IMR-90 (cell line): ENCODE data around the gene ELMOD3. TPM values are rescaled to one million over a fixed set of nuclear protein-coding genes. Genes with fewer than 3 reads are reported as not detected.

ENCODE experiments used
- ATAC-seq: fragments of 200-7000 bp; cut with Tn5 transposase; 2 replicates; pipeline ENCODE4 v1.9.1; 2020; ENCODE audit warnings: low read depth, mild to moderate bottlenecking, moderate library complexity
- BruUV-seq: library from RNA; stranded (reverse); fragments of 400-500 nt; replicated peaks from 2 replicates; lab custom pipeline; 2021; lab: Mats Ljungman, UMichigan
- CTCF ChIA-PET: fragments of 300-600 bp; formaldehyde crosslinking; extraction: SDS; loops from one replicate; lab custom pipeline; 2021; ENCODE audit warnings: antibody characterized with exemption; lab: Yijun Ruan, JAX
- POLR2A ChIA-PET: fragments of 300-600 bp; sonication (Branson Sonifier 250); formaldehyde crosslinking; loops from one replicate; lab custom pipeline; 2022; ENCODE audit warnings: antibody characterized with exemption; ENCODE audit not compliant: unreplicated experiment; lab: Charles Lee
- DNase-seq: peaks from one replicate; pipeline ENCODE4 v3.0.0; 2013
- H2AFZ ChIP-seq: replicated peaks from 2 replicates; pipeline ENCODE3; 2013; ENCODE audit warnings: low read length, mild to moderate bottlenecking; ENCODE audit not compliant: poor library complexity
- H2AK5ac ChIP-seq: 2 replicates; pipeline ENCODE4 v1.6.1; 2013; ENCODE audit warnings: low read depth, low read length, inconsistent platforms
- H2AK9ac ChIP-seq: replicated peaks from 2 replicates; pipeline ENCODE3; 2013; ENCODE audit warnings: mild to moderate bottlenecking, low read depth, low read length, moderate library complexity; ENCODE audit not compliant: poor library complexity
- H2BK120ac ChIP-seq: 2 replicates; pipeline ENCODE4 v1.6.1; 2013; ENCODE audit warnings: low read depth, low read length, inconsistent platforms
- H2BK15ac ChIP-seq: 3 replicates; pipeline ENCODE4 v1.6.1; 2013; ENCODE audit warnings: low read depth, low read length, inconsistent platforms
- H2BK20ac ChIP-seq: 2 replicates; pipeline ENCODE4 v1.6.1; 2013; ENCODE audit warnings: low read depth, mild to moderate bottlenecking, inconsistent platforms, low read length, moderate library complexity
- H2BK5ac ChIP-seq: 2 replicates; pipeline ENCODE4 v1.6.1; 2013; ENCODE audit warnings: mild to moderate bottlenecking, low read depth, low read length, inconsistent platforms; ENCODE audit not compliant: poor library complexity, severe bottlenecking
- H3K14ac ChIP-seq: replicated peaks from 2 replicates; pipeline ENCODE4 v1.6.1; 2013; ENCODE audit warnings: low read depth, low read length, inconsistent platforms
- H3K18ac ChIP-seq: 2 replicates; pipeline ENCODE4 v1.6.1; 2013; ENCODE audit warnings: low read depth, low read length, control low read depth
- H3K23ac ChIP-seq: 2 replicates; pipeline ENCODE4 v1.6.1; 2013; ENCODE audit warnings: low read depth, low read length, inconsistent platforms
- H3K27ac ChIP-seq: 2 replicates; pipeline ENCODE4 v1.5.1; 2013; ENCODE audit warnings: mild to moderate bottlenecking, control low read depth, low read length; ENCODE audit not compliant: insufficient read depth
- H3K27me3 ChIP-seq: 2 replicates; pipeline ENCODE4 v1.6.1; 2013; ENCODE audit warnings: low read length; ENCODE audit not compliant: control insufficient read depth, insufficient read depth
- H3K36me3 ChIP-seq: 2 replicates; pipeline ENCODE4 v1.6.1; 2013; ENCODE audit warnings: low read length, mixed read lengths; ENCODE audit not compliant: control insufficient read depth, insufficient read depth
- H3K4ac ChIP-seq: 2 replicates; pipeline ENCODE4 v1.6.1; 2013; ENCODE audit warnings: low read depth, low read length, inconsistent platforms
- H3K4me1 ChIP-seq: 2 replicates; pipeline ENCODE4 v1.6.1; 2013; ENCODE audit warnings: low read length, mixed read lengths; ENCODE audit not compliant: control insufficient read depth, insufficient read depth
- H3K4me2 ChIP-seq: 2 replicates; pipeline ENCODE4 v1.6.1; 2013; ENCODE audit warnings: low read depth, mild to moderate bottlenecking, control low read depth, low read length, moderate library complexity
- H3K4me3 ChIP-seq: 2 replicates; pipeline ENCODE4 v1.5.1; 2013; ENCODE audit warnings: low read depth, mild to moderate bottlenecking, control low read depth, low read length, moderate library complexity; ENCODE audit not compliant: insufficient read depth
- H3K56ac ChIP-seq: 2 replicates; pipeline ENCODE4 v1.6.1; 2013; ENCODE audit warnings: low read length, inconsistent platforms; ENCODE audit not compliant: insufficient read depth; ENCODE audit errors: extremely low read depth
- H3K79me1 ChIP-seq, 2 experiments: 2 replicates each; pipeline ENCODE4 v1.6.1; 2013; ENCODE audit warnings: low read length in 2 of 2, inconsistent platforms in 1 of 2, low read depth in 1 of 2
- H3K9ac ChIP-seq: 2 replicates; pipeline ENCODE4 v1.6.1; 2013; ENCODE audit warnings: low read depth, low read length, control low read depth
- H3K9me1 ChIP-seq: 2 replicates; pipeline ENCODE4 v1.6.1; 2013; ENCODE audit warnings: low read length, inconsistent platforms; ENCODE audit not compliant: insufficient read depth
- H3K9me3 ChIP-seq: 2 replicates; pipeline ENCODE4 v1.6.1; 2013; ENCODE audit warnings: low read length; ENCODE audit not compliant: control insufficient read depth, insufficient read depth
- H4K20me1 ChIP-seq: 2 replicates; pipeline ENCODE4 v1.6.1; 2013; ENCODE audit warnings: low read length, inconsistent platforms; ENCODE audit not compliant: insufficient read depth
- H4K5ac ChIP-seq: 2 replicates; pipeline ENCODE4 v1.6.1; 2013; ENCODE audit warnings: mild to moderate bottlenecking, low read depth, low read length, control low read depth
- H4K8ac ChIP-seq, 2 experiments: 2 replicates each; pipeline ENCODE4 v1.6.1; 2013; ENCODE audit warnings: low read depth in 2 of 2, low read length in 2 of 2, control low read depth in 1 of 2, inconsistent platforms in 1 of 2
- H4K91ac ChIP-seq: 2 replicates; pipeline ENCODE4 v1.6.1; 2013; ENCODE audit warnings: low read depth, low read length, inconsistent platforms; ENCODE audit not compliant: insufficient read depth
- BHLHE40 ChIP-seq: fragments of 150-350 bp; IDR thresholded peaks from 2 replicates; pipeline ENCODE4 v1.6.1; 2016; ENCODE audit warnings: mild to moderate bottlenecking, low read depth, low read length
- CEBPB ChIP-seq: IDR thresholded peaks from 2 replicates; pipeline ENCODE4 v1.6.1; 2012; ENCODE audit warnings: low read depth, low read length, improper control_type of control experiment
- CHD1 ChIP-seq: IDR thresholded peaks from 2 replicates; pipeline ENCODE4 v1.6.1; 2012; ENCODE audit warnings: low read depth, low read length, improper control_type of control experiment
- ELK1 ChIP-seq: fragments of 150-350 bp; IDR thresholded peaks from 2 replicates; pipeline ENCODE4 v1.6.1; 2016; ENCODE audit warnings: low read depth, mild to moderate bottlenecking, low read length, moderate library complexity, borderline replicate concordance
- FOS ChIP-seq: fragments of 150-350 bp; IDR thresholded peaks from 2 replicates; pipeline ENCODE4 v1.6.1; 2016; ENCODE audit warnings: low read depth, low read length
- MAFK ChIP-seq: IDR thresholded peaks from 2 replicates; pipeline ENCODE4 v1.6.1; 2012; ENCODE audit warnings: low read depth, low read length, improper control_type of control experiment
- MAZ ChIP-seq: IDR thresholded peaks from 2 replicates; pipeline ENCODE4 v1.6.1; 2012; ENCODE audit warnings: low read depth, mild to moderate bottlenecking, low read length, improper control_type of control experiment, moderate library complexity, borderline replicate concordance
- MXI1 ChIP-seq: IDR thresholded peaks from 2 replicates; pipeline ENCODE4 v1.6.1; 2012; ENCODE audit warnings: low read depth, mild to moderate bottlenecking, low read length, moderate library complexity, borderline replicate concordance
- NFE2L2 ChIP-seq: fragments of 150-350 bp; IDR thresholded peaks from 2 replicates; pipeline ENCODE4 v1.6.1; 2016; ENCODE audit warnings: low read depth, mild to moderate bottlenecking, low read length
- POLR2A ChIP-seq: IDR thresholded peaks from 2 replicates; pipeline ENCODE4 v1.6.1; 2012; ENCODE audit warnings: mild to moderate bottlenecking, low read depth, low read length
- RAD21 ChIP-seq: IDR thresholded peaks from 2 replicates; pipeline ENCODE4 v1.6.1; 2012; ENCODE audit warnings: low read length, improper control_type of control experiment
- RCOR1 ChIP-seq: IDR thresholded peaks from 2 replicates; pipeline ENCODE4 v1.6.1; 2012; ENCODE audit warnings: mild to moderate bottlenecking, low read length, improper control_type of control experiment; ENCODE audit not compliant: insufficient replicate concordance
- RFX5 ChIP-seq: IDR thresholded peaks from 2 replicates; pipeline ENCODE4 v1.8.0; 2012; ENCODE audit warnings: low read depth, mild to moderate bottlenecking, low read length, moderate library complexity
- SMC3 ChIP-seq: fragments of 150-350 bp; IDR thresholded peaks from 2 replicates; pipeline ENCODE4 v1.6.1; 2016; ENCODE audit warnings: low read depth, mild to moderate bottlenecking, antibody characterized with exemption, low read length, moderate library complexity
- WGBS, 2 experiments: methylation state at CpG; one replicate each; pipeline versions ENCODE4 v1.1.5 to v1.1.7; 2013; ENCODE audit warnings: missing lambda C conversion rate in 2 of 2; ENCODE audit not compliant: insufficient read length in 1 of 2; ENCODE audit errors: extremely low coverage in 2 of 2; 5-methylcytosine and 5-hydroxymethylcytosine counted together
- dilution Hi-C: fragments of 300-500 bp; cut with HindIII; formaldehyde crosslinking; loops from one replicate; pipeline ENCODE4 v1.14.3; 2018; ENCODE audit warnings: low sequenced_read_pairs; ENCODE audit not compliant: unreplicated experiment
- in situ Hi-C: fragments of 300-500 bp; cut with MboI; formaldehyde crosslinking; loops from 3 replicates; pipeline ENCODE4 v1.14.3; 2019; ENCODE audit warnings: low sequenced_read_pairs, inconsistent platforms, mixed read lengths
- intact Hi-C: fragments of 100-400 bp; cut with micrococcal nuclease; formaldehyde crosslinking; loops from 2 replicates; pipeline ENCODE4 v1.10.0; 2022
- polyA plus RNA-seq, 3 experiments: library from polyadenylated mRNA; depleted of rRNA; stranded (reverse); fragments of >200 nt; gene quantifications; 2 replicates each; pipeline ENCODE4 v1.2.3, GENCODE V29; 2012; ENCODE audit warnings: low replicate concordance in 1 of 3
- total RNA-seq: library from RNA; depleted of rRNA; stranded (reverse); fragments of >200 nt; gene quantifications from 2 replicates; pipeline ENCODE4 v1.2.3, GENCODE V29; 2012
- TF ChIP-seq, protein P1 (sequence below): fragments of 150-350 bp; IDR thresholded peaks from 2 replicates; pipeline ENCODE4 v1.6.1; 2017; ENCODE audit warnings: mild to moderate bottlenecking, antibody characterized with exemption, low read length, low read depth
- TF ChIP-seq, protein P2 (sequence below): conservative IDR thresholded peaks from 2 replicates; pipeline ENCODE4 v1.5.1; 2012; ENCODE audit warnings: mild to moderate bottlenecking, low read depth, low read length, improper control_type of control experiment

ELMOD3 gene
- total and polyA plus RNA-seq, 2 of the 4 experiments (the other 2 are of a cell fraction): 13.1 to 20.7 TPM

DNA sequence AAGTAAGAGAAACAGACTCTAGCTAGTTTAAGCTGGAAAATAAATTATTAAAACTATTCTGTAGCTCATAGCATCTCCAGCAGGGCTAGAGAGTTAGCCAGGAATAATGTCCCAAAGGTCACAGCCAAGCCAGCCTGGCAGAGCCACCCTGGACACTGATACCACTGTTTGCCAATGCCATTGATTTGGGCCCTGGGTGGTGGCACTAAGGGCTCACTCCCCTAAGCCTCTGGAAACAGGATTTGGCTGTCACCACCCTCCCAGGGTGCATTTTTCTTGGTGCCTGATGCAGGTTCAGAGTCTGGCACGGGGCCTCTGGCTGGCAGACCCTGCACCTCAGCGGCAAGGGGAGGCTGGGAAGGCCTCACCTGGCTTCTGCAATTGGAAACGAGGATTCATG lies 71.0 kb downstream of the ELMOD3 start:
- Histone ChIP-seq H3K36me3 (no peaks in the 10 kb centered on the region), H4K8ac (no peak overlapping the region), H2BK15ac (no peak overlapping the region), H4K5ac (no peak overlapping the region), H3K18ac (no peak overlapping the region), H3K4me1 (peaks cover 14% of the 10 kb centered on the region), H3K4me3 (no peak overlapping the region), H3K79me1 (peaks cover 0 to 11% of the 10 kb centered on the region in 2 experiments; a peak in 2 of 4 replicates), H2AK5ac (no peak overlapping the region), H2BK20ac (no peak overlapping the region), H3K9ac (no peak overlapping the region), H3K27me3 (no peaks in the 10 kb centered on the region), H3K27ac (no peak overlapping the region), H2BK5ac (no peak overlapping the region), H3K23ac (no peak overlapping the region), H3K9me1 (peaks cover 11% of the 10 kb centered on the region; the same call in 1 of the 2 replicates), H3K4me2 (no peak overlapping the region), H2AK9ac (no peak overlapping the region), H4K20me1 (no peaks in the 10 kb centered on the region), H2AFZ (no peak overlapping the region), H3K9me3 (no peaks in the 10 kb centered on the region), H3K4ac (no peak overlapping the region), H3K56ac (no peak overlapping the region), H2BK120ac (no peak overlapping the region), H3K14ac (no peak overlapping the region), H4K91ac (0 out of 2 replicates have a peak overlapping the region, but pooled peaks have one; percentile 19)
- no CpG with 5 or more reads among the region's 3 CpGs for WGBS, 2 experiments
- no TSS peak for BruUV-seq
- dilution Hi-C loops: no loop called here
- CTCF ChIA-PET: no interaction called here
- no peak for TF ChIP-seq RCOR1
- no peak for TF ChIP-seq NFE2L2
- TF ChIP-seq SMC3: no peak
- TF ChIP-seq, protein P1, sequence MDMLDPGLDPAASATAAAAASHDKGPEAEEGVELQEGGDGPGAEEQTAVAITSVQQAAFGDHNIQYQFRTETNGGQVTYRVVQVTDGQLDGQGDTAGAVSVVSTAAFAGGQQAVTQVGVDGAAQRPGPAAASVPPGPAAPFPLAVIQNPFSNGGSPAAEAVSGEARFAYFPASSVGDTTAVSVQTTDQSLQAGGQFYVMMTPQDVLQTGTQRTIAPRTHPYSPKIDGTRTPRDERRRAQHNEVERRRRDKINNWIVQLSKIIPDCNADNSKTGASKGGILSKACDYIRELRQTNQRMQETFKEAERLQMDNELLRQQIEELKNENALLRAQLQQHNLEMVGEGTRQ: no peak
- TF ChIP-seq FOS: no peak
- no peak for TF ChIP-seq RFX5
- no peak for TF ChIP-seq CEBPB
- no peak for TF ChIP-seq RAD21
- TF ChIP-seq, protein P2, sequence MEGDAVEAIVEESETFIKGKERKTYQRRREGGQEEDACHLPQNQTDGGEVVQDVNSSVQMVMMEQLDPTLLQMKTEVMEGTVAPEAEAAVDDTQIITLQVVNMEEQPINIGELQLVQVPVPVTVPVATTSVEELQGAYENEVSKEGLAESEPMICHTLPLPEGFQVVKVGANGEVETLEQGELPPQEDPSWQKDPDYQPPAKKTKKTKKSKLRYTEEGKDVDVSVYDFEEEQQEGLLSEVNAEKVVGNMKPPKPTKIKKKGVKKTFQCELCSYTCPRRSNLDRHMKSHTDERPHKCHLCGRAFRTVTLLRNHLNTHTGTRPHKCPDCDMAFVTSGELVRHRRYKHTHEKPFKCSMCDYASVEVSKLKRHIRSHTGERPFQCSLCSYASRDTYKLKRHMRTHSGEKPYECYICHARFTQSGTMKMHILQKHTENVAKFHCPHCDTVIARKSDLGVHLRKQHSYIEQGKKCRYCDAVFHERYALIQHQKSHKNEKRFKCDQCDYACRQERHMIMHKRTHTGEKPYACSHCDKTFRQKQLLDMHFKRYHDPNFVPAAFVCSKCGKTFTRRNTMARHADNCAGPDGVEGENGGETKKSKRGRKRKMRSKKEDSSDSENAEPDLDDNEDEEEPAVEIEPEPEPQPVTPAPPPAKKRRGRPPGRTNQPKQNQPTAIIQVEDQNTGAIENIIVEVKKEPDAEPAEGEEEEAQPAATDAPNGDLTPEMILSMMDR: no peak
- TF ChIP-seq MAFK: no peak
- TF ChIP-seq POLR2A: no peak
- no peak for TF ChIP-seq BHLHE40
- no peak for TF ChIP-seq ELK1
- TF ChIP-seq CHD1: no peak
- TF ChIP-seq MXI1: no peak
- TF ChIP-seq MAZ: no peak
- in situ Hi-C loops: no loop called here
- intact Hi-C loops: no loop called here
- DNase-seq: no peak
- POLR2A ChIA-PET: no interaction called here
- ATAC-seq: no peak
